ENCODE data around the gene POTEH.
"Not testable (repeated sequence)": the region's sequence is repeated elsewhere in the genome, so short reads cannot be mapped to it uniquely, and the experiment has no call there.

- not testable (repeated sequence) for TF ChIP-seq EZH2 (IDR thresholded peaks at IDR 0.05; ENCODE audit: insufficient read depth, poor library complexity, severe bottlenecking); EZH2phosphoT487 (IDR thresholded peaks at IDR 0.05; ENCODE audit: insufficient read depth, low read depth)
Measured at GRCh38 chr22:15761151-15761777, 71.4 kb downstream of the POTEH start.

All from GM23248 (cell line).